Stimulated activated CD4-positive, alpha-beta T cell treated with anti-CD3 and anti-CD28 coated beads, Interleukin-1b, Interleukin-23, amount 100 ng/mL, for 24 hours (primary cell): ENCODE results near the gene TIGD1.

Experiments used
- DNase-seq, 4 experiments: peaks; one replicate each; pipeline ENCODE4 v3.0.0-alpha.2; 2020; ENCODE audit warnings: low read depth in 4 of 4, low spot score in 1 of 4

The TIGD1 gene

GRCh38 chr2:232524771-232525170, 25.6 kb downstream of the TIGD1 start:
- DNase-seq, result no peak

DNA sequence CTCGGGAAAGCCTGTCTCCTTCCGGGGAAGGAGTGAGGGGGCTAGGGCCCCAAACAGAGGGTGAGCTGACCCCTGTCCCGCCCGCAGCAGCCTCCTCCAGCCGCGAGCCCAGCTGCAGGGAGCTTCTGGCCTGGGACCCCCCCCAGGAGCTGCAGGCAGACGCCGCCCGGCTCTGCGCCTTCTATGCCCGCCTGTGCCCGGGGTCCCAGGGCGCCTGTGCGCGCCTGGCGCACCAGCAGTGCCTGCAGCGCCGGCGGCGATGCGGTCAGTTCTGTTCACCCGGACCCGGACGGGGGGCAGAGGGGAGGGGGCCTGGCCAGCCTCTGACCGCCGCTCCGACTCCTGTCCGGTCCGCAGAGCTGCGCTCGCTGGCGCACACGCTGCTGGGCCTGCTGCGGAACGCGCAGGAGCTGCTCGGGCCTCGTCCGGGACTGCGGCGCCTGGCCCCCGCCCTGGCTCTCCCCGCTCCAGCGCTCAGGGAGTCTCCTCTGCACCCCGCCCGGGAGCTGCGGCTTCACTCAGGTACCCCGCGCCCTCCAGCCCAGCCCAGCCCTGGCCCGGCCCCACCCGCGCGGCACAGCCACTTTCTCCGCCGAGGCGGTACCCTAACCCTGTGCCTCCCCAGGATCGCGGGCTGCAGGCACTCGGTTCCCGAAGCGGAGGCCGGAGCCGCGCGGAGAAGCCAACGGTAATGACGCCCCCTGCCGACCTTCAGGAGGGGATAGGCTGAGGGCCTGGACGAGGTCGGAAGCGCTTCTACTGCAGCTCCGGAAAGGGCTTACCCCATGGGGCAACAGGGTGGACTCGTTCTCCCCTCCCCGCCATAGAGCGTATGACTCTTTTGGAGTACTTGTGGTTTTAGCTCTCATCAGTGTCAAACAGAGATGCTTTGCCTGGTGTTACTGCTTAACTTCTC, 26.4 kb downstream of the TIGD1 start:
- DNase-seq, result peak in 2 of 4 experiments; percentile 26 to 27

DNA sequence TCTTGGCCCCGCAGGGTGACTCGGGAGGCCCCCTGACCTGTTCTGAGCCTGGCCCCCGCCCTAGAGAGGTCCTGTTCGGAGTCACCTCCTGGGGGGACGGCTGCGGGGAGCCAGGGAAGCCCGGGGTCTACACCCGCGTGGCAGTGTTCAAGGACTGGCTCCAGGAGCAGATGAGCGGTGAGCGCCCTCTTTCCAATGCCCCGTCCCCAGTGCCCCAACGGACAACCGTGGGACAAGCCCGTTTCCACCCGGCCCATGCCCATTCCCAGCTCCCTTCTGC, 27.0 kb downstream of the TIGD1 start:
- no peak for DNase-seq

GRCh38 chr2:232522623-232523401, 27.5 kb downstream of the TIGD1 start:
- DNase-seq, result no peak

DNA sequence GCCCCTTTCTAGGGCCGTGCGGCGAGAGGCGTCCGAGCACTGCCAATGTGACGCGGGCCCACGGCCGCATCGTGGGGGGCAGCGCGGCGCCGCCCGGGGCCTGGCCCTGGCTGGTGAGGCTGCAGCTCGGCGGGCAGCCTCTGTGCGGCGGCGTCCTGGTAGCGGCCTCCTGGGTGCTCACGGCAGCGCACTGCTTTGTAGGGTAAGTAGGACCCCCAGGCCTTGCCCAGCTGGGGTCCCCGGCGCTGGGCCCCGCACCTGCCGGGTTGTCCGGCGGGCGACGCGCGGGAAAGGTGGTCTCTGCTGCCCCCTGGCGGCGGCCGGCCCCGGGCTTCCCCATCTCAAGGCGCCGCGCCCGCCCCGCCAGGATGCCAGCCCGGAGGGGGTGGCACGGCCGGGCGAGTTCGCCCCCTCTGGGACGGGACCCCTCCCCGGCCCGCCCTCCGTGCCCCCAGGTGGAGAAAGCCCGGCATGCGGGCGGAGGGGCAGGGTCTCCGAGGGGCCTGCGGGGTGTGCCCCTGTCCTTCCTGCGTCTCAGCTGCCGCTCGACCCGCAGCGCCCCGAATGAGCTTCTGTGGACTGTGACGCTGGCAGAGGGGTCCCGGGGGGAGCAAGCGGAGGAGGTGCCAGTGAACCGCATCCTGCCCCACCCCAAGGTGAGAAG, 28.3 kb downstream of the TIGD1 start:
- DNase-seq, result peak; percentile 45 to 68 (median 54)

DNA sequence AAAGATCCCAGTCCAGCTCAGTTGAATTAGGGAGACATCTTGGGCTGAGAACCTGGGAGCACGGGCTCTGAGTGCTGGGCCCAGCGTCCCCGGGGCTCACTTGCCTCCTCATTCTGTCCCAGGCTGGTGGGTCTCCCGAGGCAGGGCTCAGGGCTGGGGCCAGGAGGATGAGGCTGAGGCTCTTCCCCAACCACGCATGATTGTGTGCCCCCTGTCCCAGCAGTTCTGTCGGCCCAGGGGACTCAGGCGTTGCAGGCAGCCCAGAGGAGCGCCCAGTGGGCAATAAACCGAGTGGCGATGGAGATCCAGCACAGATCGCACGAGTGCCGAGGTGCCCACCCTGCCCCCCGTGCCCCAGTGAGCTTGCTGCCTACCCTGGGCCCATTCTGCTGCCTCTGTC, 29.3 kb downstream of the TIGD1 start:
- no peak for DNase-seq

GRCh38 chr2:232520489-232520888, 29.9 kb downstream of the TIGD1 start:
- DNase-seq, result no peak

DNA sequence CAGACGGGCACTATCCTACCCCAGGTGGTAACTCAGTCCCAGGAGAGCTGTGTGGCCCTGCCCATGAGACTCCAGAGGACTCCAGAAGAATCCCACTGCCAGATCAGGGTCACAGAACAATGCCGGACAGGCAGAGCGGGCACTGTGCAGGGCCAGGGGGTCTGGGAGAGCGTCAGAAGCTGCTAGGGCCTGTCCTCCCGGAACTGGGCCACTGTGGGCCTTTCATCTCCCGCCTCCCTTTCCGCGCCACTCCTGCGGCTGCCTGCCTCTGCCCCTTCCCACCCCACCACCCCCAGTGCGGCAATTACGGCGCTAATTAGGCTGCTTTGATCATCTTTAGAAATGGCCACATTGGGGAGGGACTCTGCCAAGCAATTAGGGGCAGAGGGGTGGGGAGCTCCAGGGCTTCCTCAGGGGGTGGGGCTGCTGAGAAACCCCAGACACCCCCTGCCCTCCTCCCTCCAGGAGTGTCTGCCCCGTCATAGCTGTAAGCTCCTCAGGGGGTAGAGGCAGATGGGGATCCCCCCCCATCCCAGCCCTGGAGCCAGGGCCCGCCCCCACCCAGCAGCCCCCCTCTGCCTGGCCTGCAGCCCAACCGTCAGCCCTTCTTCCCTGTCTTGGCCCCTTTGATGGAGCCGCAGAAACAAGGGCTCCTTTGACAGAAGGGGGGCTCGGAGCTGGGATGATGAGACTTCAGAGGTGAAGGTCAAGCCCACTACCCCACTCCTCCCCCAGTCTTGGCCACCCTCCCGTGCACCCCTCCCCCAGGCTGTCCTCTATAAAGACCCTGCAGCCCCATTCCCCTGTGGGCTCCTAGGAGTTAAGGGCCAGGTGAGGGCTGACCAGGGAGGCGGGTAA, 30.5 kb downstream of the TIGD1 start, which contains the start of gene PRSS56:
TSS of gene PRSS56 (plus strand) at position 808 of the 858 bp plus-strand sequence. CDS start 211 bp downstream, outside the sequence.
- no peak for DNase-seq

DNA sequence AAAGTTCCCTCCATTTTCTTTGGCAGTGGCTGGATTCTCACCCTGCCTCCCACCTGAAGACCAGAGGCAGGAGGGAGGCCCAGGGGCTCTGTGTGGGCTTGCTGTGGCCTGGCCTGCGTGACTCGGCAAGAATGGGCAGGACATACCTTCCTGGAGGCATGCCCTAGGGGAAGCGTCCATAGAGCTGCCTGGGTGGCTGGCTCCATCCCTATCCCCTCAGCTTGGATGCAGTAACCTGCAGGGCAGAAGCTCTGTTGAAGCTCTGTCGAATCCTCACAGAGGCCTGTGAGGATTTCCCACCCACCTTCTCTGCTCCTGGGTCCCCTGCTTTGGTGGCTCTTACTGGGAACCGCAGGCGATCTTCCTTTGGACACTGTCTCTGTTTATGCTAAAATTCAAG, 31.5 kb downstream of the TIGD1 start:
- DNase-seq, result no peak

DNA sequence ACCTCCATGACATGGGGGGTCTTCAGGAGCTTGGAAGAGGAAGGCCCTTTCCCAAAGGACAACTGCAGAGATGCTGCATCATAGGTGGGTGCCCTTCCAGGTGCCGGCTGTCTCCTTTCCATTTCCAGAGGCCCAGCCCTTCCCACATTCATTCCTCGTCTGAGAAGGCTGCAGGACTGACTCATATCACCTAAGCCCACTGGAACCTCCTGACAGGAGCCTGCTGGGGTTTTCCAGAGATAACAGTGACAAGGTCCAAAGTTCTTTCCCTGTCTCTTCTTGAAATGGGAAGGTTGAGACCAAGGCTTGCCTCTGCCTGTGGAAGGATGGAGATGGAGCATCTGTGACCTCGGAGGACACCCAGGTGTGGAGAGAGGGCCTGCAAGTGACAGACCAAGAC, 33.8 kb downstream of the TIGD1 start:
- no peak for DNase-seq

DNA sequence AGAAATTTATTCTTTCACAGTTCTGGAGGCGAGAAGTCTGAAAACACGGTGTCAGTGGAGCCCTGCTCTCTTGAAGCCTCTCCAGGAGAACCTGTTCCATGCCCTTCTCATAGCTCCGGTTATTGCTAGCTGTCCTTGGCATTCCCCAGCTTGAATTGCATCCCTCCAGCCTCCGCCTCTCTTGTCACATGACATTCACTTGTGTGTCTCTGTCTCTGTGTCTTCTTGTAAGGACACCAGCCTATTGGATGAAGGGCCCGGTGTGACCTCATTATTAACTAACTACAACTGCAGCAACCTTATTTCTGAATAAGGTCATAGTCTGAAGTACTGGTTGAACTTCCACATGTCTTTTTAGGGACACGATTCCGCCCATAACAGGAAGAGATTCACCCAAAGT, 34.7 kb downstream of the TIGD1 start:
- DNase-seq, result no peak

GRCh38 chr2:232513353-232513752, 37.0 kb downstream of the TIGD1 start:
- DNase-seq, result no peak

DNA sequence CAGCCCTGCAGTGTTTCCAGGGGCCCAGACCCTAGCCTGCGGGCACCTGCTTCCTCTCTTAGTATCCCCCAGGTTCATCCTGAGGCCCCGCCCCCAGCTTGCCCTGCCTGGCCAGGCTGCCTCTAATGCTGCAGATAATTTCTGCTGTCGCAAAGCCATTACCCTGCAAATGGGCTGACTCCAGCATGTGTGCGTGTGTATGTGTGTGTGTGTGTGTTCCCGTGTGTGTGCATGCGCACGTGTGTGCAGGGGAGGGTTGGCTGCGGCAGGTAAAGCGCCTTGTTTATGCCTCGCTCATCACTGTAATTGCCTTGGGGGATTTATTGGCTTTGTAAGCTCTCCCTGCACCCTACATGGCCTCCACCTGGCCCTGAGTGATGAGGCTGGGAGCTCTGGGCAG, 37.8 kb downstream of the TIGD1 start:
- DNase-seq, result no peak

- no peak for DNase-seq
Observed at GRCh38 chr2:232511336-232511890, 38.9 kb downstream of the TIGD1 start.

- DNase-seq, result no peak
Observed at GRCh38 chr2:232508251-232508650, 42.1 kb downstream of the TIGD1 start.

GRCh38 chr2:232506709-232507108, 43.6 kb downstream of the TIGD1 start:
- no peak for DNase-seq

GRCh38 chr2:232505856-232506255, 44.5 kb downstream of the TIGD1 start:
- no peak for DNase-seq

DNA sequence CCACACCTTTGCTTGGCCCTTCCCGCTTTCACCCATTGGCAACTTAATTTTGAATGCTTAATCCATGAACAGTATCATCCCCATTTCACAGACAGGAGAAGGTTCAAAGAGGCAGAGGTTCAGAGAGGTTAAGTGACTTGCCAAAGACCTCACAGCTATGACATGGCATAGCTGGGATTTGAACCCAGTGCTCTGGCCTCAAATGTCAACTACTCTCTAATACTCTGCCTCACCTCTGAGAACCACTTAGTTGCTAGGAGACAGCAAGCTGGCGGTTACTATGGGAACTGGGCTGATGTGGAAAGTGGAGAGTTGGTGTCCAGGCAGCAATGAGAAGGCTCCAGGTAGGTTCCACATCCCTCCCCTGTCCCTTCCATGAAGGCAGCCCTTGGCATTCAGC, 45.9 kb downstream of the TIGD1 start:
- no peak for DNase-seq

GRCh38 chr2:232503809-232504323, 46.5 kb downstream of the TIGD1 start:
- no peak for DNase-seq
